Measurements from ENCODE around the gene FAM227B. TPM values are rescaled to one million over a fixed set of nuclear protein-coding genes. Genes with fewer than 3 reads are reported as not detected.

The FAM227B gene
- total RNA-seq, 1 donor from 2014 or later: 4.5 TPM

DNA sequence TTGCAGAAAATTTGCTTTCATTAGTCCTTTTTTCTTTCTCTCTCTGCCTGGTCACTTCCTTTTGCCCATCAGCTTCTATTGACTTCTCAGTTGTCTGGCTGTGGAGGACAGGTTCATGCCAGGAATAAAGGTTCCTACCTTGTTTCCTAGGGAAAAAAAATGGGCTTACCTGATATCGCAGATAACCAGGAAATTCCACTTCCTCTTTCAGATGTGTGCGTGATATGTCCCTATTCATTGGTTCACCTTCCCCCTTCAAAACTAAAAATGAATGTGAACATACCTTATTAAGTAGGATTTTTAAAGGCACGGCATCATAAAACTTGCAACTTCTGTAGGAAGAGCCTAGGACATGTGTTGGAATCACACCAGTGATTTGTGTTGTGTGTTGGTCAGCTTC, 317.6 kb downstream of the FAM227B start:
- H3K4me1 ChIP-seq: no peaks in the 10 kb centered on the region
- H3K9me3 ChIP-seq: no peaks in the 10 kb centered on the region
- H3K27ac ChIP-seq: no peak overlapping the region
- no peaks in the 10 kb centered on the region for H3K27me3 ChIP-seq
- intact Hi-C loops (cut with DNase I): no loop called here
- TF ChIP-seq, protein P1, sequence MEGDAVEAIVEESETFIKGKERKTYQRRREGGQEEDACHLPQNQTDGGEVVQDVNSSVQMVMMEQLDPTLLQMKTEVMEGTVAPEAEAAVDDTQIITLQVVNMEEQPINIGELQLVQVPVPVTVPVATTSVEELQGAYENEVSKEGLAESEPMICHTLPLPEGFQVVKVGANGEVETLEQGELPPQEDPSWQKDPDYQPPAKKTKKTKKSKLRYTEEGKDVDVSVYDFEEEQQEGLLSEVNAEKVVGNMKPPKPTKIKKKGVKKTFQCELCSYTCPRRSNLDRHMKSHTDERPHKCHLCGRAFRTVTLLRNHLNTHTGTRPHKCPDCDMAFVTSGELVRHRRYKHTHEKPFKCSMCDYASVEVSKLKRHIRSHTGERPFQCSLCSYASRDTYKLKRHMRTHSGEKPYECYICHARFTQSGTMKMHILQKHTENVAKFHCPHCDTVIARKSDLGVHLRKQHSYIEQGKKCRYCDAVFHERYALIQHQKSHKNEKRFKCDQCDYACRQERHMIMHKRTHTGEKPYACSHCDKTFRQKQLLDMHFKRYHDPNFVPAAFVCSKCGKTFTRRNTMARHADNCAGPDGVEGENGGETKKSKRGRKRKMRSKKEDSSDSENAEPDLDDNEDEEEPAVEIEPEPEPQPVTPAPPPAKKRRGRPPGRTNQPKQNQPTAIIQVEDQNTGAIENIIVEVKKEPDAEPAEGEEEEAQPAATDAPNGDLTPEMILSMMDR (IDR thresholded peaks at IDR 0.05): no peak
- no peak for ATAC-seq
- H3K36me3 ChIP-seq: peaks cover 10% of the 10 kb centered on the region
- no peak for DNase-seq
- no peak overlapping the region for H3K4me3 ChIP-seq

DNA sequence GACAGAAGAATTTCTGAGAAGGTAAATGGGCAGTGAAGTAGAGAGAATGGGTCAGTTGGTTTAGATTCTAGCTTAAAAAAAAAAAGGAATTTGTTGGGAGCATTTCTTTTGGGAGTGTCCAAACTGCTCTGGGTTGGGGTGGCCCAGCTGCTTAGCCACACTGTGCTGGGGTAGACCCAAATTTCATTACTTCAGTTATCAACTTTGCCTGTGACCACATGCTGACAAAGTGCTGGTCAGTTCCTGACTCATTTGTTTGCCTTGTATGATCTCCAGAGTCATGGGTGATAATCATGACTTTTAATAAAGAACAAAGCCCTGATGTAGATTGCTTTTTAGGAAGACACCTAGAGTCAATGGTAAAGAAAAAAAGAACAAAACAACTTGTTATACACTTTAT, 319.1 kb downstream of the FAM227B start:
- no peaks in the 10 kb centered on the region for H3K27me3 ChIP-seq
- DNase-seq (no peak), ATAC-seq (no peak)
- intact Hi-C loops (cut with DNase I): no loop called here
- TF ChIP-seq, protein P1 (IDR thresholded peaks at IDR 0.05): no peak
- peaks cover 10% of the 10 kb centered on the region for H3K36me3 ChIP-seq
- no peak overlapping the region for H3K4me3 ChIP-seq
- no peaks in the 10 kb centered on the region for H3K9me3 ChIP-seq
- no peak overlapping the region for H3K27ac ChIP-seq
- no peaks in the 10 kb centered on the region for H3K4me1 ChIP-seq

DNA sequence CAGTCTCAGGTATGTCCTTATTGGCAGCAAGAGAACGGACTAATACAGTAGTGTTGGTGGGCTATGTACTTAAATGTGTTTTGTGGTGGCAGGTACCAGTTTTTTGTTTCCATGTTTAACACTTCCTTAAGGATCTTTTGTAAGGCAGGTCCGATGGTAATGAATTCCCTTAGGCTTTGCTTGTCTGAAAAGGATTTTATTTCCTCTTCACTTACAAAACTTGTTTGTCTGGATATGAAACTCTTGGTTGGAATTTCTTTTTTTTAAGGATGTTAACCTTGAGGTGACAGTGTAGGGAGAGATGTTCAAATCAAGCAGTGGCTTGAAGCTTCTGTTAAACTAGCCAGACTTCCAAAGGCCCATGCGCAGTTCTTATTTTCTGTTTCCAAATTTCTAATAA, 319.8 kb downstream of the FAM227B start:
- Histone ChIP-seq H3K9me3 (no peaks in the 10 kb centered on the region), H3K4me1 (no peaks in the 10 kb centered on the region), H3K27ac (no peak overlapping the region), H3K27me3 (no peaks in the 10 kb centered on the region), H3K4me3 (no peak overlapping the region), H3K36me3 (peaks cover 10% of the 10 kb centered on the region)
- TF ChIP-seq, protein P1 (IDR thresholded peaks at IDR 0.05): no peak
- intact Hi-C loops (cut with DNase I): no loop called here
- DNase-seq (no peak), ATAC-seq (no peak)

DNA sequence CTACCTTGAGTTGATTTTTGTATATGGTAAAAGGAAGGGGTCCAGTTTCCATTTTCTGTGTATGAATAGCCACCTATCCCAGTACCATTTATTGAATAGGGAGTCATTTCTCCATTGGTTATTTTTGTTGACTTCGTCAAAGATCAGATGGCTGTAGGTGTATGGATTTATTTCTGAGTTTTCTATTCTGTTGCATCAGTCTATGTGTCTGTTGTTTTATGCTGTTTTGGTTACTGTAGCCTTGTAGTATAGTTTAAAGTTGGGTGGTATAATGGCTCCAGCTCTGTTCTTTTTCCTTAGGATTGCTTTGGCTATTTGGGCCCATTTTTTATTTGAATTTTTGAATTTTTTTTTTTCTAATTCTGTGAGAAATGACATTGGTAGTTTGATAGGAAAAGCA, 323.0 kb downstream of the FAM227B start:
- H3K9me3 ChIP-seq: no peaks in the 10 kb centered on the region
- DNase-seq (no peak), ATAC-seq (no peak)
- H3K27me3 ChIP-seq: no peaks in the 10 kb centered on the region
- no peaks in the 10 kb centered on the region for H3K4me1 ChIP-seq
- intact Hi-C loops (cut with DNase I): no loop called here
- TF ChIP-seq, protein P1 (IDR thresholded peaks at IDR 0.05): no peak
- H3K4me3 ChIP-seq: no peak overlapping the region
- H3K36me3 ChIP-seq: peaks cover 12% of the 10 kb centered on the region
- no peak overlapping the region for H3K27ac ChIP-seq

DNA sequence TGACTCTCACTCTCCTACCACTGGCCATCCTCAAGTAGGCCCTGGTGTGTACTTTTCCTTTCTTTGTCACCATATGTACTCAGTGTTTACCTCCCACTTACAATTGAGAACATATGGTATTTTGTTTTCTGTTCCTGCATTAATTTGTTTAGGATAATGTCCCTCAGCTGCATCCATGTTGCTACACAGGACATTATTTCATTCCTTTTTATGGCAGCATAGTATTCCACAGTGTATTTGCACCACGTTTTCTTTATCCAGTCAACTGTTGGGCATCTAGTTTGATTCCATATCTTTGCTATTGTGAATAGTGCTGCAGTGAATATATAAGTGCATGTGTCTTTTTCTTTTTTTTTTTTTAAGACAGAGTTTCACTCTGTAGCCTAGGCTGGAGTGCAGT, 324.4 kb downstream of the FAM227B start:
- Histone ChIP-seq H3K27me3 (no peaks in the 10 kb centered on the region), H3K36me3 (peaks cover 20% of the 10 kb centered on the region), H3K4me1 (no peaks in the 10 kb centered on the region), H3K9me3 (no peaks in the 10 kb centered on the region), H3K27ac (no peak overlapping the region), H3K4me3 (no peak overlapping the region)
- DNase-seq: no peak
- TF ChIP-seq, protein P1 (IDR thresholded peaks at IDR 0.05): no peak
- ATAC-seq: no peak
- intact Hi-C loops (cut with DNase I): no loop called here

DNA sequence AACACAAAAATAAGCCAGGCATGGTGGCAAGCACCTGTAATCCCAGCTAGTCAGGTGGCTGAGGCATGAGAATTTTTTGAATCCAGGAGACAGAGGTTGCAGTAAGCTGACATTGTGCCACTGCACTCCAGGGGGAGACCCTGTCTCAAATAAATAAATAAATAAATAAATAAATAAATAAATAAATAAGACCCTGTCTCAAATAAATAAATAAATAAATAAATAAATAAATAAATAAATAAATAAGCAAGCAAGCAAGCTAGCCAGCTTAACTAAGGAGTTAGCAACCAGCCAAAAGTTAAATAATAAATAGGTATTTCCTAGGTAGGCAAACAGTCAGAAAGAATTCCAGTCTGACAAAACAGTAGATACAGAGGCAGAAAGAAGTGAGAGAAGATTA, 326.7 kb downstream of the FAM227B start:
- TF ChIP-seq, protein P1 (IDR thresholded peaks at IDR 0.05): no peak
- H3K36me3 ChIP-seq: peaks cover 20% of the 10 kb centered on the region
- no peak for ATAC-seq
- no peaks in the 10 kb centered on the region for H3K4me1 ChIP-seq
- no peaks in the 10 kb centered on the region for H3K9me3 ChIP-seq
- intact Hi-C loops (cut with DNase I): no loop called here
- no peak overlapping the region for H3K4me3 ChIP-seq
- H3K27me3 ChIP-seq: no peaks in the 10 kb centered on the region
- DNase-seq: no peak
- H3K27ac ChIP-seq: no peak overlapping the region

Measured in upper lobe of right lung (tissue), 1 donor.